K562 (cell line): Measurements from ENCODE around the gene ESR2. TPM values are rescaled to one million over a fixed set of nuclear protein-coding genes. Genes with fewer than 3 reads are reported as not detected.
A peak's percentile ranks its signal among the peaks of the same experiment; 100 is the strongest.

Experiments
- CEBPB ChIP-seq: fragments of 450-650 bp; IDR thresholded peaks from 2 replicates; pipeline ENCODE4 v1.6.1; 2016; ENCODE audit warnings: missing genetic modification characterization, missing compliant biosample characterization
- CTCF ChIP-seq, 3 experiments: IDR thresholded peaks in 2 of 3; conservative IDR thresholded peaks in 1 of 3; 2 replicates each; pipeline ENCODE4 v1.5.1; 2011 to 2012; ENCODE audit warnings: low read length in 3 of 3, mild to moderate bottlenecking in 3 of 3, control low read depth in 2 of 3, improper control_type of control experiment in 1 of 3, inconsistent platforms in 1 of 3, low read depth in 1 of 3, mixed read lengths in 1 of 3, moderate library complexity in 1 of 3; ENCODE audit not compliant: insufficient read depth in 2 of 3
- EP400 ChIP-seq: fragments of 450-650 bp; IDR thresholded peaks from 2 replicates; pipeline ENCODE4 v1.6.1; 2017; ENCODE audit warnings: antibody characterized with exemption, mild to moderate bottlenecking, moderate library complexity
- FOXJ3 ChIP-seq: sonication (generic); formaldehyde crosslinking; IDR thresholded peaks from 2 replicates; pipeline ENCODE4 v1.4.0; 2020; ENCODE audit warnings: mild to moderate bottlenecking, missing genetic modification reagents
- HDAC6 ChIP-seq: IDR thresholded peaks from 2 replicates; pipeline ENCODE4 v1.6.1; 2012; ENCODE audit warnings: low read depth, mild to moderate bottlenecking, control low read depth, inconsistent platforms, low read length, moderate library complexity
- JUND ChIP-seq, 2 experiments: IDR thresholded peaks; 2 replicates in 1 of 2; 3 replicates in 1 of 2; pipeline ENCODE4 v1.6.1; 2011; ENCODE audit warnings: borderline replicate concordance in 2 of 2, low read depth in 2 of 2, low read length in 2 of 2, improper control_type of control experiment in 1 of 2, missing biosample characterization in 1 of 2, missing genetic modification characterization in 1 of 2, missing genetic modification reagents in 1 of 2
- POLR2AphosphoS5 ChIP-seq: IDR thresholded peaks from 2 replicates; pipeline ENCODE4 v1.6.1; 2011; ENCODE audit warnings: mild to moderate bottlenecking, low read depth, low read length, moderate library complexity; ENCODE audit not compliant: control insufficient read depth, insufficient read depth
- RAD21 ChIP-seq, 2 experiments: fragments of 250-450 bp in 1 of 2; fragments of 450-650 bp in 1 of 2; sonication (Bioruptor Pico) in 1 of 2; formaldehyde crosslinking in 1 of 2; IDR thresholded peaks in 1 of 2; conservative IDR thresholded peaks in 1 of 2; 2 replicates each; pipeline versions ENCODE4 v1.4.0 to v1.8.0; 2020 to 2022; ENCODE audit warnings: mild to moderate bottlenecking in 2 of 2, moderate library complexity in 1 of 2
- RBBP5 ChIP-seq: fragments of 200-600 bp; sonication (generic); IDR thresholded peaks from 2 replicates; pipeline ENCODE4 v1.6.1; 2012; ENCODE audit warnings: borderline replicate concordance, mild to moderate bottlenecking, low read length, control low read depth, inconsistent platforms; ENCODE audit not compliant: insufficient read depth, poor library complexity, severe bottlenecking
- RFX1 ChIP-seq: fragments of 450-650 bp; IDR thresholded peaks from 2 replicates; pipeline ENCODE4 v1.6.1; 2016; ENCODE audit warnings: mild to moderate bottlenecking, moderate library complexity
- SAFB ChIP-seq: fragments of 200-400 bp; formaldehyde crosslinking; IDR thresholded peaks from 2 replicates; pipeline ENCODE4 v1.6.1; 2017; ENCODE audit warnings: low read depth, low read length, borderline replicate concordance
- SIX5 ChIP-seq, 2 experiments: IDR thresholded peaks; 2 replicates each; pipeline ENCODE4 v1.6.1; 2011; ENCODE audit warnings: low read length in 2 of 2, borderline replicate concordance in 1 of 2, low read depth in 1 of 2, mild to moderate bottlenecking in 1 of 2, moderate library complexity in 1 of 2; ENCODE audit not compliant: insufficient read depth in 1 of 2
- SMC3 ChIP-seq: conservative IDR thresholded peaks from 2 replicates; pipeline ENCODE4 v1.6.1; 2011; ENCODE audit warnings: low read depth, low read length, improper control_type of control experiment; ENCODE audit not compliant: insufficient read depth
- WHSC1 ChIP-seq: IDR thresholded peaks from one replicate; pipeline ENCODE4 v1.6.1; 2012; ENCODE audit warnings: low read length, control low read depth, inconsistent platforms
- ZNF316 ChIP-seq: fragments of 450-650 bp; IDR thresholded peaks from 2 replicates; pipeline ENCODE4 v1.6.1; 2016
- ZNF707 ChIP-seq: fragments of 250-450 bp; sonication (Bioruptor Pico); conservative IDR thresholded peaks from 2 replicates; pipeline ENCODE4 v1.8.0; 2022; ENCODE audit warnings: inconsistent platforms, mild to moderate bottlenecking, moderate library complexity
- ZSCAN29 ChIP-seq: fragments of 450-650 bp; IDR thresholded peaks from 2 replicates; pipeline ENCODE4 v1.6.1; 2017
- polyA plus RNA-seq, 8 experiments: library from polyadenylated mRNA; depleted of rRNA in 4 of 8; stranded (reverse) in 5 of 8; unstranded in 3 of 8; fragments of >200 nt; fragmentation: Nextera tagmentation in 2 of 8; fragmentation: Illumina TruSeq in 1 of 8; extraction: Ambion mirVana in 2 of 8; extraction: Trizol in 1 of 8; gene quantifications; 2 replicates each; pipeline versions ENCODE4 v1.2.1 to v1.2.3, GENCODE V29; 2011 to 2014; ENCODE audit warnings: inconsistent platforms in 1 of 8, missing spikeins in 1 of 8
- total RNA-seq, 7 experiments: library from RNA; depleted of rRNA in 6 of 7; stranded (reverse); fragments of >200 nt in 6 of 7; fragmentation: Illumina TruSeq in 2 of 7; extraction: Trizol in 2 of 7; gene quantifications; 2 replicates each; pipeline versions ENCODE4 v1.2.1 to v1.2.3, GENCODE V29; 2011 to 2021; ENCODE audit warnings: low replicate concordance in 1 of 7
- TF ChIP-seq, protein P1 (sequence below): fragments of 450-650 bp; formaldehyde crosslinking; IDR thresholded peaks from 2 replicates; pipeline ENCODE4 v1.4.0; 2020; ENCODE audit warnings: mild to moderate bottlenecking, moderate library complexity
- TF ChIP-seq, protein P2 (sequence below): sonication (generic); IDR thresholded peaks from 2 replicates; pipeline ENCODE4 v1.6.1; 2016

ESR2 gene
- total and polyA plus RNA-seq, 9 of the 15 experiments (the other 6 are each of a cell fraction or from before 2014, with no cell fraction given): 0.07 to 3.8 (median 2.0) TPM

GRCh38 chr14:64303471-64303917, 9.3 kb upstream of the ESR2 start (continued):
- peak; percentile 13; the same call in 1 of the 2 replicates for TF ChIP-seq EP400
- TF ChIP-seq, protein P1, sequence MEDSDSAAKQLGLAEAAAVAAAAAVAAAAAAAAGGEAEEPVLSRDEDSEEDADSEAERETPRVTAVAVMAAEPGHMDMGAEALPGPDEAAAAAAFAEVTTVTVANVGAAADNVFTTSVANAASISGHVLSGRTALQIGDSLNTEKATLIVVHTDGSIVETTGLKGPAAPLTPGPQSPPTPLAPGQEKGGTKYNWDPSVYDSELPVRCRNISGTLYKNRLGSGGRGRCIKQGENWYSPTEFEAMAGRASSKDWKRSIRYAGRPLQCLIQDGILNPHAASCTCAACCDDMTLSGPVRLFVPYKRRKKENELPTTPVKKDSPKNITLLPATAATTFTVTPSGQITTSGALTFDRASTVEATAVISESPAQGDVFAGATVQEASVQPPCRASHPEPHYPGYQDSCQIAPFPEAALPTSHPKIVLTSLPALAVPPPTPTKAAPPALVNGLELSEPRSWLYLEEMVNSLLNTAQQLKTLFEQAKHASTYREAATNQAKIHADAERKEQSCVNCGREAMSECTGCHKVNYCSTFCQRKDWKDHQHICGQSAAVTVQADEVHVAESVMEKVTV (CRISPR knock-in tag): peak; percentile 63; the same call in 1 of the 2 replicates
- no peak for TF ChIP-seq WHSC1
- no peak for TF ChIP-seq FOXJ3 (CRISPR knock-in tag)
- peak; percentile 76 to 88 for TF ChIP-seq RAD21 (CRISPR knock-in tag; conservative IDR thresholded peaks at IDR 0.05 in 1 of 2, IDR thresholded peaks at IDR 0.05 in 1 of 2)
- no peak for TF ChIP-seq ZNF707 (CRISPR knock-in tag)
- TF ChIP-seq POLR2AphosphoS5: no peak
- TF ChIP-seq SAFB: no peak
- TF ChIP-seq ZSCAN29: no peak
- peak; percentile 48; the same call in 1 of the 2 replicates for TF ChIP-seq CEBPB
- peak; percentile 37 to 80 (median 44); a peak in 3 of 6 replicates for TF ChIP-seq CTCF (IDR thresholded peaks at IDR 0.05 in 2 of 3, conservative IDR thresholded peaks at IDR 0.05 in 1 of 3; ENCODE audit: insufficient read depth in 2 of 3, low read depth in 1 of 3, low read length in 3 of 3)
- TF ChIP-seq, protein P2, sequence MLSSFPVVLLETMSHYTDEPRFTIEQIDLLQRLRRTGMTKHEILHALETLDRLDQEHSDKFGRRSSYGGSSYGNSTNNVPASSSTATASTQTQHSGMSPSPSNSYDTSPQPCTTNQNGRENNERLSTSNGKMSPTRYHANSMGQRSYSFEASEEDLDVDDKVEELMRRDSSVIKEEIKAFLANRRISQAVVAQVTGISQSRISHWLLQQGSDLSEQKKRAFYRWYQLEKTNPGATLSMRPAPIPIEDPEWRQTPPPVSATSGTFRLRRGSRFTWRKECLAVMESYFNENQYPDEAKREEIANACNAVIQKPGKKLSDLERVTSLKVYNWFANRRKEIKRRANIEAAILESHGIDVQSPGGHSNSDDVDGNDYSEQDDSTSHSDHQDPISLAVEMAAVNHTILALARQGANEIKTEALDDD: 0 out of 2 replicates have a peak, but pooled peaks have one; percentile 14
- peak; percentile 63; the same call in 1 of the 2 replicates for TF ChIP-seq ZNF316
- no peak for TF ChIP-seq JUND (IDR thresholded peaks at IDR 0.05; ENCODE audit: borderline replicate concordance, low read depth, low read length)
- TF ChIP-seq JUND (tag; IDR thresholded peaks at IDR 0.05; ENCODE audit: borderline replicate concordance, low read depth, low read length): no peak
- no peak for TF ChIP-seq RBBP5
- TF ChIP-seq SMC3: peak; percentile 42; the same call in 1 of the 2 replicates
- TF ChIP-seq SIX5 (IDR thresholded peaks at IDR 0.05; ENCODE audit: borderline replicate concordance in 1 of 2, insufficient read depth in 1 of 2, low read depth in 1 of 2, low read length in 2 of 2): no peak
- no peak for TF ChIP-seq RFX1
- TF ChIP-seq HDAC6: no peak
